ENCODE measurements around the gene WRAP53. TPM values are rescaled to one million over a fixed set of nuclear protein-coding genes. Genes with fewer than 3 reads are reported as not detected.
"Not testable (repeated sequence)": the region's sequence is repeated elsewhere in the genome, so short reads cannot be mapped to it uniquely, and the experiment has no call there.

The WRAP53 gene
- total RNA-seq (ENCODE audit: unreplicated experiment), result 21.3 TPM
- long read RNA-seq, full-length matches to known transcripts, result 23 of 28 reads
- long read RNA-seq, partial matches to known transcripts, result 2 of 28 reads
- long read RNA-seq, other reads (novel, unspliced or antisense), result 3 of 28 reads

DNA sequence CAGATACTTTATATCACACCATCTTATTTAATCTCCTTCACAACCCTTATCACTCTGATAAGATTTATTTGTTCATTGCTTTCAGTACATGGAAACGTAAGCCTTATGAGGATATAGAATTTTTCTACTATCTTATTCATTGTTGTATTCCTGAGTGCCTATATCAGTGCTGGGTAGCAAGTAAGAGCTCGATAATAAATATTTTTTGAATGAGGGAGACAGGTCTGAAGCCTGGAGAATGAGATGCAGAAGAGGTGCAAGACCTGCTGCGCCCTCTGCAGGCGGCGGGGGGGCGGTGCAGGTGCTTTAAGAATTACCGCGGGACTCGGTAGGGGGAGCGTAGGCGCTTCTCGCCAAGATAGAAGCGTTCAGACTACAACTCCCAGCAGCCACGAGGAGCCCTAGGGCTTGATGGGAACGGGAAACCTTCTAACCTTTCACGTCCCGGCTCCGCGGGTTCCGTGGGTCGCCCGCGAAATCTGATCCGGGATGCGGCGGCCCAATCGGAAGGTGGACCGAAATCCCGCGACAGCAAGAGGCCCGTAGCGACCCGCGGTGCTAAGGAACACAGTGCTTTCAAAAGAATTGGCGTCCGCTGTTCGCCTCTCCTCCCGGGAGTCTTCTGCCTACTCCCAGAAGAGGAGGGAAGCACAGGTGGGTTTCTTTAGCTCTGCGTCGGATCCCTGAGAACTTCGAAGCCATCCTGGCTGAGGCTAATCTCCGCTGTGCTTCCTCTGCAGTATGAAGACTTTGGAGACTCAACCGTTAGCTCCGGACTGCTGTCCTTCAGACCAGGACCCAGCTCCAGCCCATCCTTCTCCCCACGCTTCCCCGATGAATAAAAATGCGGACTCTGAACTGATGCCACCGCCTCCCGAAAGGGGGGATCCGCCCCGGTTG lies at the start of gene WRAP53:
Gene WRAP53 (plus strand): TSS at position 570 of the 900 bp plus-strand sequence. CDS start 172 bp downstream, at position 742.
- peak; percentile 99 for TF ChIP-seq CTCF (IDR thresholded peaks at IDR 0.05; ENCODE audit: unreplicated experiment)
- peak within 1 kb of the TSS; percentile 96 for H3K4me3 Mint-ChIP-seq (ENCODE audit: unreplicated experiment)
- H3K27me3 Mint-ChIP-seq (ENCODE audit: unreplicated experiment), result peaks cover 8% of the 10 kb centered on the region
- H3K4me1 Mint-ChIP-seq (ENCODE audit: unreplicated experiment), result peaks cover 24% of the 10 kb centered on the region
- peaks cover 7% of the 10 kb centered on the region for H3K36me3 Mint-ChIP-seq (ENCODE audit: low read depth, unreplicated experiment)
- peaks cover 3% of the 10 kb centered on the region for H3K9me3 Mint-ChIP-seq (ENCODE audit: unreplicated experiment)
- DNase-seq (ENCODE audit: low spot score), result peak; percentile 98
- peak within 1 kb of the TSS; percentile 100 for H3K27ac Mint-ChIP-seq (ENCODE audit: unreplicated experiment)

DNA sequence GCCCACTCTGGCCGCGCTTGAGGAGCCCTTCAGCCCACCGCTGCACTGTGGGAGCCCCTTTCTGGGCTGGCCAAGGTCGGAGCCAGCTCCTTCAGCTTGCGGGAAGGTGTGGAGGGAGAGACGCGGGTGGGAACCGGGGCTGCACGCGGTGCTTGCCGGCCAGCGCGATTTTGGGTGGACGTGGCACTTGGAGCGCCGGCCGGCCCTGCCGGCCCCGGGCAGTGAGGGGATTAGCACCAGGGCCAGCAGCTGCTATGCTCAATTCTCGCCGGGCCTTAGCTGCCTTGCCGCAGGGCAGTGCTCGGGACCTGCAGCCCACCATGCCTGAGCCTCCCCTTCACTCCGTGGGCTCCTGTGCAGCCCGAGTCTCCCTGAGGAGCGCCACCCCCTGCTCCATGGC lies 47.5 kb upstream of the WRAP53 start:
- Mint-ChIP-seq H3K36me3 (ENCODE audit: low read depth, unreplicated experiment) (no peaks in the 10 kb centered on the region), H3K27me3 (ENCODE audit: unreplicated experiment) (peaks cover 4% of the 10 kb centered on the region), H3K4me3 (ENCODE audit: unreplicated experiment) (no peak overlapping the region), H3K4me1 (ENCODE audit: unreplicated experiment) (peaks cover 9% of the 10 kb centered on the region), H3K9me3 (ENCODE audit: unreplicated experiment) (no peaks in the 10 kb centered on the region), H3K27ac (ENCODE audit: unreplicated experiment) (no peak overlapping the region)
- no peak for DNase-seq (ENCODE audit: low spot score)
- no peak for TF ChIP-seq CTCF (IDR thresholded peaks at IDR 0.05; ENCODE audit: unreplicated experiment)

GRCh38 chr17:7641635-7642034 lies 46.6 kb upstream of the WRAP53 start:
- H3K36me3 Mint-ChIP-seq (ENCODE audit: low read depth, unreplicated experiment); H3K4me3 Mint-ChIP-seq (ENCODE audit: unreplicated experiment); H3K27ac Mint-ChIP-seq (ENCODE audit: unreplicated experiment); DNase-seq (ENCODE audit: low spot score); H3K27me3 Mint-ChIP-seq (ENCODE audit: unreplicated experiment); H3K9me3 Mint-ChIP-seq (ENCODE audit: unreplicated experiment): not testable (repeated sequence)
- H3K4me1 Mint-ChIP-seq (ENCODE audit: unreplicated experiment), result peaks cover 12% of the 10 kb centered on the region

GRCh38 chr17:7644775-7645174 lies 43.5 kb upstream of the WRAP53 start:
- peak overlapping the region; percentile 16 for H3K4me3 Mint-ChIP-seq (ENCODE audit: unreplicated experiment)
- no peaks in the 10 kb centered on the region for H3K9me3 Mint-ChIP-seq (ENCODE audit: unreplicated experiment)
- TF ChIP-seq CTCF (IDR thresholded peaks at IDR 0.05; ENCODE audit: unreplicated experiment), result no peak
- peaks cover 16% of the 10 kb centered on the region for H3K4me1 Mint-ChIP-seq (ENCODE audit: unreplicated experiment)
- H3K27ac Mint-ChIP-seq (ENCODE audit: unreplicated experiment), result peak overlapping the region; percentile 73
- no peak for DNase-seq (ENCODE audit: low spot score)
- peaks cover 7% of the 10 kb centered on the region for H3K27me3 Mint-ChIP-seq (ENCODE audit: unreplicated experiment)
- H3K36me3 Mint-ChIP-seq (ENCODE audit: low read depth, unreplicated experiment), result no peaks in the 10 kb centered on the region

GRCh38 chr17:7646457-7646856 lies 41.8 kb upstream of the WRAP53 start:
- H3K36me3 Mint-ChIP-seq (ENCODE audit: low read depth, unreplicated experiment), result no peaks in the 10 kb centered on the region
- H3K27ac Mint-ChIP-seq (ENCODE audit: unreplicated experiment), result no peak overlapping the region
- H3K9me3 Mint-ChIP-seq (ENCODE audit: unreplicated experiment), result no peaks in the 10 kb centered on the region
- H3K4me1 Mint-ChIP-seq (ENCODE audit: unreplicated experiment), result peaks cover 24% of the 10 kb centered on the region
- no peak for TF ChIP-seq CTCF (IDR thresholded peaks at IDR 0.05; ENCODE audit: unreplicated experiment)
- no peak overlapping the region for H3K4me3 Mint-ChIP-seq (ENCODE audit: unreplicated experiment)
- H3K27me3 Mint-ChIP-seq (ENCODE audit: unreplicated experiment), result peaks cover 11% of the 10 kb centered on the region
- no peak for DNase-seq (ENCODE audit: low spot score)

Data from endothelial cell (in vitro differentiated cells).